Body of pancreas (tissue), 4 donors: Measurements from ENCODE around the gene ZNF331. TPM values are rescaled to one million over a fixed set of nuclear protein-coding genes. Genes with fewer than 3 reads are reported as not detected.

ENCODE experiments used
- ATAC-seq: fragments of 150-250 bp; one replicate; pipeline ENCODE4 v1.9.1; 2016
- DNase-seq, 4 donors: peaks; one replicate each; pipeline ENCODE4 v3.0.0-alpha.2; 2019
- H3K27ac ChIP-seq, 4 donors: fragments of 200-600 bp; sonication (generic); 1 replicate in 3 of 4; 2 replicates in 1 of 4; pipeline versions ENCODE4 v1.5.1 to v1.6.1; 2016 to 2019; ENCODE audit warnings: mild to moderate bottlenecking in 1 of 4, mixed read lengths in 1 of 4, moderate library complexity in 1 of 4
- H3K27me3 ChIP-seq, 2 donors: fragments of 200-600 bp; sonication (generic); one replicate each; pipeline ENCODE4 v1.6.0; 2016; ENCODE audit warnings: mild to moderate bottlenecking in 1 of 2
- H3K36me3 ChIP-seq, 2 donors: fragments of 200-600 bp; sonication (generic); replicated peaks in 1 of 2; 2 replicates each; pipeline ENCODE4 v1.5.1; 2016; ENCODE audit warnings: low read depth in 2 of 2; ENCODE audit not compliant: insufficient read depth in 1 of 2
- H3K4me1 ChIP-seq: fragments of 200-600 bp; sonication (generic); one replicate; pipeline ENCODE4 v1.6.0; 2016
- H3K4me3 ChIP-seq, 2 donors: fragments of 200-600 bp; sonication (generic); 1 replicate in 1 of 2; 2 replicates in 1 of 2; pipeline ENCODE4 v1.5.1; 2016 to 2019
- H3K9me3 ChIP-seq, 3 donors: fragments of 200-600 bp; sonication (generic); 1 replicate in 2 of 3; 2 replicates in 1 of 3; pipeline ENCODE4 v1.5.1; 2016
- POLR2A ChIP-seq, 3 donors: fragments of 450-650 bp; IDR thresholded peaks; one replicate each; pipeline ENCODE4 v1.6.1; 2016; ENCODE audit warnings: antibody characterized with exemption in 3 of 3, mild to moderate bottlenecking in 2 of 3
- WGBS, 2 donors: methylation state at CpG; one replicate each; pipeline ENCODE4 v1.1.5; 2017; 5-methylcytosine and 5-hydroxymethylcytosine counted together
- intact Hi-C: fragments of 100-400 bp; cut with DNase I; formaldehyde crosslinking; loops from one replicate; pipeline ENCODE4 v1.15.1; 2023
- total RNA-seq, 2 donors: library from RNA; depleted of rRNA; stranded (reverse); fragments of >200 nt; gene quantifications; one replicate each; pipeline ENCODE4 v1.1.0, GENCODE V29; 2016
- TF ChIP-seq, protein P1 (sequence below), 7 experiments: fragments of 450-650 bp in 4 of 7; fragments of 200-600 bp in 3 of 7; sonication (generic) in 3 of 7; IDR thresholded peaks; one replicate each; pipeline ENCODE4 v1.5.1; 2016 to 2019; ENCODE audit warnings: antibody characterized with exemption in 7 of 7

Gene ZNF331
- total RNA-seq, 2 donors from 2014 or later = 14.8 to 37.6 TPM

- WGBS, 2 donors = 65 to 80% methylated on average over 4 of the region's 4 CpGs
- Histone ChIP-seq H3K4me1 (peaks cover 16% of the 10 kb centered on the region), H3K27ac (no peak overlapping the region), H3K4me3 (no peak overlapping the region), H3K36me3 (no peaks in the 10 kb centered on the region), H3K9me3 (no peaks in the 10 kb centered on the region), H3K27me3 (no peaks in the 10 kb centered on the region)
- TF ChIP-seq, protein P1, sequence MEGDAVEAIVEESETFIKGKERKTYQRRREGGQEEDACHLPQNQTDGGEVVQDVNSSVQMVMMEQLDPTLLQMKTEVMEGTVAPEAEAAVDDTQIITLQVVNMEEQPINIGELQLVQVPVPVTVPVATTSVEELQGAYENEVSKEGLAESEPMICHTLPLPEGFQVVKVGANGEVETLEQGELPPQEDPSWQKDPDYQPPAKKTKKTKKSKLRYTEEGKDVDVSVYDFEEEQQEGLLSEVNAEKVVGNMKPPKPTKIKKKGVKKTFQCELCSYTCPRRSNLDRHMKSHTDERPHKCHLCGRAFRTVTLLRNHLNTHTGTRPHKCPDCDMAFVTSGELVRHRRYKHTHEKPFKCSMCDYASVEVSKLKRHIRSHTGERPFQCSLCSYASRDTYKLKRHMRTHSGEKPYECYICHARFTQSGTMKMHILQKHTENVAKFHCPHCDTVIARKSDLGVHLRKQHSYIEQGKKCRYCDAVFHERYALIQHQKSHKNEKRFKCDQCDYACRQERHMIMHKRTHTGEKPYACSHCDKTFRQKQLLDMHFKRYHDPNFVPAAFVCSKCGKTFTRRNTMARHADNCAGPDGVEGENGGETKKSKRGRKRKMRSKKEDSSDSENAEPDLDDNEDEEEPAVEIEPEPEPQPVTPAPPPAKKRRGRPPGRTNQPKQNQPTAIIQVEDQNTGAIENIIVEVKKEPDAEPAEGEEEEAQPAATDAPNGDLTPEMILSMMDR (IDR thresholded peaks at IDR 0.05) = no peak
- no peak for TF ChIP-seq POLR2A (IDR thresholded peaks at IDR 0.05)
- intact Hi-C loops = no loop called here
- ATAC-seq = no peak
- DNase-seq = no peak
Measured at GRCh38 chr19:53518121-53518520, 19.8 kb upstream of the ZNF331 start.

GRCh38 chr19:53518716-53519115 lies 19.2 kb upstream of the ZNF331 start:
- no peaks in the 10 kb centered on the region for H3K9me3 ChIP-seq
- DNase-seq = no peak
- peaks cover 16% of the 10 kb centered on the region for H3K4me1 ChIP-seq
- no peaks in the 10 kb centered on the region for H3K36me3 ChIP-seq
- H3K27me3 ChIP-seq = no peaks in the 10 kb centered on the region
- H3K27ac ChIP-seq = no peak overlapping the region
- 40 to 55% methylated on average over 1 of the region's 1 CpG for WGBS, 2 donors
- no peak for TF ChIP-seq POLR2A (IDR thresholded peaks at IDR 0.05)
- TF ChIP-seq, protein P1 (IDR thresholded peaks at IDR 0.05) = no peak
- intact Hi-C loops = no loop called here
- no peak for ATAC-seq
- H3K4me3 ChIP-seq = no peak overlapping the region

GRCh38 chr19:53519446-53519845 lies 18.5 kb upstream of the ZNF331 start:
- WGBS, 2 donors = 63 to 76% methylated on average over 2 to 7 of the region's 7 CpGs
- Histone ChIP-seq H3K9me3 (no peaks in the 10 kb centered on the region), H3K4me3 (no peak overlapping the region), H3K27ac (no peak overlapping the region), H3K36me3 (no peaks in the 10 kb centered on the region), H3K4me1 (peaks cover 16% of the 10 kb centered on the region), H3K27me3 (no peaks in the 10 kb centered on the region)
- intact Hi-C loops = no loop called here
- no peak for TF ChIP-seq POLR2A (IDR thresholded peaks at IDR 0.05)
- TF ChIP-seq, protein P1 (IDR thresholded peaks at IDR 0.05) = no peak
- ATAC-seq = no peak
- DNase-seq = peak in 1 of 4 donors; percentile 6

DNA sequence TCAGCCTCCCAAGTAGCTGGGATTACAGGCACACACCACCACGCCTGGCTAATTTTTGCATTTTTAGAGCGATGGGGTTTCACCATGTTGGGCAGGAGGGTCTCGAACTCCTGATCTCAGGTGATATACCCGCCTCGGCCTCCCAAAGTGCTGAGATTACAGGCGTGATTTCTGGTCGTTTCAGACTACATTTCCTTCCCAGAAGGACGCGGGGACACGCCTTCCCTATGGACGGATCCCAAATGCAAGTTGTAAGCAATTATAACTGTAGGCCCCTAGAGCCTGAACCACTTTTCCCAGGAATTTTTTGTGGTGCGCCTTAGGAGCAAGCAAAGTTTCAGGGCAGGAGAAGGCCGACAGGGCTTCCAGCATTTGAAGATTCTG lies 17.8 kb upstream of the ZNF331 start:
- ATAC-seq = no peak
- TF ChIP-seq POLR2A (IDR thresholded peaks at IDR 0.05) = no peak
- TF ChIP-seq, protein P1 (IDR thresholded peaks at IDR 0.05) = no peak

More for the DNA sequence above, 17.8 kb upstream of the ZNF331 start:
- no peaks in the 10 kb centered on the region for H3K36me3 ChIP-seq
- no peak for DNase-seq
- no peaks in the 10 kb centered on the region for H3K9me3 ChIP-seq
- WGBS, 2 donors = 58 to 75% methylated on average over 12 to 13 of the region's 13 CpGs
- peak overlapping the region; percentile 22 to 91 (median 68) for H3K27ac ChIP-seq
- H3K27me3 ChIP-seq = no peaks in the 10 kb centered on the region
- peaks cover 16% of the 10 kb centered on the region for H3K4me1 ChIP-seq
- no peak overlapping the region for H3K4me3 ChIP-seq
- intact Hi-C loops = no loop called here
